Skeletal muscle satellite cell (primary cell): ENCODE measurements around the gene QPCT.

Source experiments
- H3K27me3 ChIP-seq: 2 replicates; pipeline ENCODE4 v1.7.0; 2013; ENCODE audit warnings: low read length; ENCODE audit not compliant: control insufficient read depth, insufficient read depth
- H3K36me3 ChIP-seq: 2 replicates; pipeline ENCODE4 v1.7.0; 2013; ENCODE audit warnings: mild to moderate bottlenecking, control low read depth, low read length; ENCODE audit not compliant: insufficient read depth
- H3K4me1 ChIP-seq: 2 replicates; pipeline ENCODE4 v1.7.0; 2013; ENCODE audit warnings: low read length; ENCODE audit not compliant: control insufficient read depth, insufficient read depth
- H3K4me2 ChIP-seq: 2 replicates; pipeline ENCODE4 v1.7.0; 2013; ENCODE audit warnings: mild to moderate bottlenecking, low read length
- H3K4me3 ChIP-seq: 2 replicates; pipeline ENCODE4 v1.7.0; 2013; ENCODE audit warnings: low read length
- H3K9ac ChIP-seq: 2 replicates; pipeline ENCODE4 v1.7.0; 2013; ENCODE audit warnings: mild to moderate bottlenecking, low read depth, low read length, moderate library complexity
- H3K9me3 ChIP-seq: replicated peaks from 2 replicates; pipeline ENCODE4 v1.7.0; 2013; ENCODE audit warnings: mild to moderate bottlenecking, control low read depth, low read length

Gene QPCT

GRCh38 chr2:37361994-37362698 lies 17.7 kb downstream of the QPCT start:
- H3K27me3 ChIP-seq: peaks cover 37% of the 10 kb centered on the region
- no peak overlapping the region for H3K4me2 ChIP-seq
- no peak overlapping the region for H3K9ac ChIP-seq
- H3K4me1 ChIP-seq: peaks cover 21% of the 10 kb centered on the region
- no peaks in the 10 kb centered on the region for H3K36me3 ChIP-seq
- no peaks in the 10 kb centered on the region for H3K9me3 ChIP-seq
- H3K4me3 ChIP-seq: no peak overlapping the region

- Histone ChIP-seq H3K4me3 (no peak overlapping the region), H3K4me2 (no peak overlapping the region), H3K27me3 (peaks cover 34% of the 10 kb centered on the region), H3K9ac (no peak overlapping the region), H3K4me1 (peaks cover 21% of the 10 kb centered on the region), H3K9me3 (no peaks in the 10 kb centered on the region), H3K36me3 (no peaks in the 10 kb centered on the region)
These were observed 19.9 kb downstream of the QPCT start for GRCh38 chr2:37364351-37364750.

- Histone ChIP-seq H3K36me3 (no peaks in the 10 kb centered on the region), H3K4me3 (peak overlapping the region; percentile 23), H3K9ac (no peak overlapping the region), H3K27me3 (peaks cover 21% of the 10 kb centered on the region), H3K4me1 (peaks cover 21% of the 10 kb centered on the region), H3K9me3 (no peaks in the 10 kb centered on the region), H3K4me2 (peak overlapping the region; percentile 50)
These were observed 21.2 kb downstream of the QPCT start for GRCh38 chr2:37365669-37366068.

- peaks cover 21% of the 10 kb centered on the region for H3K4me1 ChIP-seq
- H3K9ac ChIP-seq: no peak overlapping the region
- H3K4me2 ChIP-seq: no peak overlapping the region
- no peak overlapping the region for H3K4me3 ChIP-seq
- H3K36me3 ChIP-seq: no peaks in the 10 kb centered on the region
- peaks cover 11% of the 10 kb centered on the region for H3K27me3 ChIP-seq
- no peaks in the 10 kb centered on the region for H3K9me3 ChIP-seq
These were observed 22.3 kb downstream of the QPCT start for GRCh38 chr2:37366773-37367172.

- no peak overlapping the region for H3K4me3 ChIP-seq
- no peak overlapping the region for H3K4me2 ChIP-seq
- no peaks in the 10 kb centered on the region for H3K9me3 ChIP-seq
These were observed 22.9 kb downstream of the QPCT start for GRCh38 chr2:37367310-37367709.

GRCh38 chr2:37367984-37368383 lies 23.6 kb downstream of the QPCT start:
- H3K9ac ChIP-seq: no peak overlapping the region
- no peaks in the 10 kb centered on the region for H3K9me3 ChIP-seq
- H3K4me1 ChIP-seq: peaks cover 21% of the 10 kb centered on the region
- H3K36me3 ChIP-seq: no peaks in the 10 kb centered on the region
- H3K4me2 ChIP-seq: no peak overlapping the region
- H3K27me3 ChIP-seq: peaks cover 3% of the 10 kb centered on the region
- no peak overlapping the region for H3K4me3 ChIP-seq

More at GRCh38 chr2:37367310-37367709, 22.9 kb downstream of the QPCT start:
- H3K9ac ChIP-seq: no peak overlapping the region
- H3K27me3 ChIP-seq: peaks cover 8% of the 10 kb centered on the region
- H3K4me1 ChIP-seq: peaks cover 21% of the 10 kb centered on the region
- H3K36me3 ChIP-seq: no peaks in the 10 kb centered on the region

- Histone ChIP-seq H3K4me3 (no peak overlapping the region), H3K4me2 (no peak overlapping the region), H3K4me1 (peaks cover 20% of the 10 kb centered on the region), H3K27me3 (peaks cover 2% of the 10 kb centered on the region), H3K36me3 (no peaks in the 10 kb centered on the region), H3K9ac (no peak overlapping the region), H3K9me3 (no peaks in the 10 kb centered on the region)
These were observed 26.2 kb downstream of the QPCT start for GRCh38 chr2:37370666-37371065.

GRCh38 chr2:37372000-37372399 lies 27.6 kb downstream of the QPCT start:
- Histone ChIP-seq H3K9ac (no peak overlapping the region), H3K36me3 (no peaks in the 10 kb centered on the region), H3K4me2 (no peak overlapping the region), H3K4me3 (no peak overlapping the region), H3K27me3 (peaks cover 2% of the 10 kb centered on the region), H3K4me1 (peaks cover 20% of the 10 kb centered on the region), H3K9me3 (no peaks in the 10 kb centered on the region)

- H3K9ac ChIP-seq: peak overlapping the region; percentile 32
- H3K4me2 ChIP-seq: peak overlapping the region; percentile 64
- H3K9me3 ChIP-seq: no peaks in the 10 kb centered on the region
- H3K4me3 ChIP-seq: peak overlapping the region; percentile 28
- no peaks in the 10 kb centered on the region for H3K36me3 ChIP-seq
- no peaks in the 10 kb centered on the region for H3K27me3 ChIP-seq
- H3K4me1 ChIP-seq: peaks cover 47% of the 10 kb centered on the region
These were observed 31.4 kb downstream of the QPCT start for GRCh38 chr2:37375741-37376288.

GRCh38 chr2:37376421-37377186 lies 32.2 kb downstream of the QPCT start:
- Histone ChIP-seq H3K4me1 (peaks cover 47% of the 10 kb centered on the region), H3K36me3 (no peaks in the 10 kb centered on the region), H3K9me3 (no peaks in the 10 kb centered on the region), H3K4me3 (peak overlapping the region; percentile 44), H3K27me3 (no peaks in the 10 kb centered on the region), H3K9ac (peak overlapping the region; percentile 52), H3K4me2 (peak overlapping the region; percentile 64)

GRCh38 chr2:37377187-37377532 lies 32.7 kb downstream of the QPCT start:
- peak overlapping the region; percentile 52 for H3K9ac ChIP-seq
- H3K27me3 ChIP-seq: no peaks in the 10 kb centered on the region
- H3K4me2 ChIP-seq: peak overlapping the region; percentile 64
- peaks cover 47% of the 10 kb centered on the region for H3K4me1 ChIP-seq
- peak overlapping the region; percentile 20 for H3K4me3 ChIP-seq
- H3K9me3 ChIP-seq: no peaks in the 10 kb centered on the region
- no peaks in the 10 kb centered on the region for H3K36me3 ChIP-seq
